Measurements from ENCODE around the gene ALB.

The ALB gene

DNA sequence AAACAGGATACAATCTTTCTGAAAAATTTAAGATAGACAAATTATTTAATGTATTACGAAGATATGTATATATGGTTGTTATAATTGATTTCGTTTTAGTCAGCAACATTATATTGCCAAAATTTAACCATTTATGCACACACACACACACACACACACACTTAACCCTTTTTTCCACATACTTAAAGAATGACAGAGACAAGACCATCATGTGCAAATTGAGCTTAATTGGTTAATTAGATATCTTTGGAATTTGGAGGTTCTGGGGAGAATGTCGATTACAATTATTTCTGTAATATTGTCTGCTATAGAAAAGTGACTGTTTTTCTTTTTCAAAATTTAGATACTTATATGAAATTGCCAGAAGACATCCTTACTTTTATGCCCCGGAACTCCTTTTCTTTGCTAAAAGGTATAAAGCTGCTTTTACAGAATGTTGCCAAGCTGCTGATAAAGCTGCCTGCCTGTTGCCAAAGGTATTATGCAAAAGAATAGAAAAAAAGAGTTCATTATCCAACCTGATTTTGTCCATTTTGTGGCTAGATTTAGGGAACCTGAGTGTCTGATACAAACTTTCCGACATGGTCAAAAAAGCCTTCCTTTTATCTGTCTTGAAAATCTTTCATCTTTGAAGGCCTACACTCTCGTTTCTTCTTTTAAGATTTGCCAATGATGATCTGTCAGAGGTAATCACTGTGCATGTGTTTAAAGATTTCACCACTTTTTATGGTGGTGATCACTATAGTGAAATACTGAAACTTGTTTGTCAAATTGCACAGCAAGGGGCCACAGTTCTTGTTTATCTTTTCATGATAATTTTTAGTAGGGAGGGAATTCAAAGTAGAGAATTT lies 5.2 kb downstream of the ALB start:
- no peak for DNase-seq

DNA sequence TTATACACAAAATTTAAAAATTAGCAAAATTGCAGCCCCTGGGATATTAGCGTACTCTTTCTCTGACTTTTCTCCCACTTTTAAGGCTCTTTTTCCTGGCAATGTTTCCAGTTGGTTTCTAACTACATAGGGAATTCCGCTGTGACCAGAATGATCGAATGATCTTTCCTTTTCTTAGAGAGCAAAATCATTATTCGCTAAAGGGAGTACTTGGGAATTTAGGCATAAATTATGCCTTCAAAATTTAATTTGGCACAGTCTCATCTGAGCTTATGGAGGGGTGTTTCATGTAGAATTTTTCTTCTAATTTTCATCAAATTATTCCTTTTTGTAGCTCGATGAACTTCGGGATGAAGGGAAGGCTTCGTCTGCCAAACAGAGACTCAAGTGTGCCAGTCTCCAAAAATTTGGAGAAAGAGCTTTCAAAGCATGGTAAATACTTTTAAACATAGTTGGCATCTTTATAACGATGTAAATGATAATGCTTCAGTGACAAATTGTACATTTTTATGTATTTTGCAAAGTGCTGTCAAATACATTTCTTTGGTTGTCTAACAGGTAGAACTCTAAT lies 6.0 kb downstream of the ALB start:
- DNase-seq, result no peak

DNA sequence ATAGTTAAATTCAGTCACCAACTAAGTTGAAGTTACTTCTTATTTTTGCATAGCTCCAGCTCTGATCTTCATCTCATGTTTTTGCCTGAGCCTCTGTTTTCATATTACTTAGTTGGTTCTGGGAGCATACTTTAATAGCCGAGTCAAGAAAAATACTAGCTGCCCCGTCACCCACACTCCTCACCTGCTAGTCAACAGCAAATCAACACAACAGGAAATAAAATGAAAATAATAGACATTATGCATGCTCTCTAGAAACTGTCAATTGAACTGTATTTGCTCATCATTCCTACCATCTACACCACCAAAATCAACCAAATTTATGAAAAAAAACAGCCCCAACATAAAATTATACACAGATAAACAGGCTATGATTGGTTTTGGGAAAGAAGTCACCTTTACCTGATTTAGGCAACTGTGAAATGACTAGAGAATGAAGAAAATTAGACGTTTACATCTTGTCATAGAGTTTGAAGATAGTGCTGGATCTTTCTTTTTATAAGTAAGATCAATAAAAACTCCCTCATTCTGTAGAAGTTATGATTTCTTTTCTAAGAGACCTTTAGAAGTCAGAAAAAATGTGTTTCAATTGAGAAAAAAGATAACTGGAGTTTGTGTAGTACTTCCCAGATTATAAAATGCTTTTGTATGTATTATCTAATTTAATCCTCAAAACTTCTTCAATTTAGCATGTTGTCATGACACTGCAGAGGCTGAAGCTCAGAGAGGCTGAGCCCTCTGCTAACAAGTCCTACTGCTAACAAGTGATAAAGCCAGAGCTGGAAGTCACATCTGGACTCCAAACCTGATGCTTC lies 7.0 kb downstream of the ALB start:
- no peak for DNase-seq

DNA sequence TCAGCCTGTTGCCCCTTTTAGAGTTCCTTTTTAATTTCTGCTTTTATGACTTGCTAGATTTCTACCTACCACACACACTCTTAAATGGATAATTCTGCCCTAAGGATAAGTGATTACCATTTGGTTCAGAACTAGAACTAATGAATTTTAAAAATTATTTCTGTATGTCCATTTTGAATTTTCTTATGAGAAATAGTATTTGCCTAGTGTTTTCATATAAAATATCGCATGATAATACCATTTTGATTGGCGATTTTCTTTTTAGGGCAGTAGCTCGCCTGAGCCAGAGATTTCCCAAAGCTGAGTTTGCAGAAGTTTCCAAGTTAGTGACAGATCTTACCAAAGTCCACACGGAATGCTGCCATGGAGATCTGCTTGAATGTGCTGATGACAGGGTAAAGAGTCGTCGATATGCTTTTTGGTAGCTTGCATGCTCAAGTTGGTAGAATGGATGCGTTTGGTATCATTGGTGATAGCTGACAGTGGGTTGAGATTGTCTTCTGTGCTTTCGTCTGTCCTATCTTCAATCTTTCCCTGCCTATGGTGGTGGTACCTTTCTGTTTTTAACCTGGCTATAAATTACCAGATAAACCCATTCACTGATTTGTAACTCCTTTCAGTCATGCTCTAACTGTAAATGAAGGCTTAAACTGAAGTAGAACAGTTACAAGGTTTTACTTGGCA lies 7.8 kb downstream of the ALB start:
- DNase-seq, result no peak

DNA sequence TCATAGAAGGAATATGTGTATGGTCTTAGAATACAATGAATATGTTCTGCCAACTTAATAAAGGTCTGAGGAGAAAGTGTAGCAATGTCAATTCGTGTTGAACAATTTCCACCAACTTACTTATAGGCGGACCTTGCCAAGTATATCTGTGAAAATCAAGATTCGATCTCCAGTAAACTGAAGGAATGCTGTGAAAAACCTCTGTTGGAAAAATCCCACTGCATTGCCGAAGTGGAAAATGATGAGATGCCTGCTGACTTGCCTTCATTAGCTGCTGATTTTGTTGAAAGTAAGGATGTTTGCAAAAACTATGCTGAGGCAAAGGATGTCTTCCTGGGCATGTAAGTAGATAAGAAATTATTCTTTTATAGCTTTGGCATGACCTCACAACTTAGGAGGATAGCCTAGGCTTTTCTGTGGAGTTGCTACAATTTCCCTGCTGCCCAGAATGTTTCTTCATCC lies 9.2 kb downstream of the ALB start:
- no peak for DNase-seq

DNA sequence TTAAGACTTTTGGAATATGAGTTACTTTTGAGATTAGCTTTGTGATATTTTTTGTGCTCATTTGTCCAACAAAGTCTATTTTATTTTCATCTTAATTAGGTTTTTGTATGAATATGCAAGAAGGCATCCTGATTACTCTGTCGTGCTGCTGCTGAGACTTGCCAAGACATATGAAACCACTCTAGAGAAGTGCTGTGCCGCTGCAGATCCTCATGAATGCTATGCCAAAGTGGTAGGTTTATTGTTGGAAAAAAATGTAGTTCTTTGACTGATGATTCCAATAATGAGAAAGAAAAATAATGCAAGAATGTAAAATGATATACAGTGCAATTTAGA lies 10.8 kb downstream of the ALB start:
- no peak for DNase-seq

DNA sequence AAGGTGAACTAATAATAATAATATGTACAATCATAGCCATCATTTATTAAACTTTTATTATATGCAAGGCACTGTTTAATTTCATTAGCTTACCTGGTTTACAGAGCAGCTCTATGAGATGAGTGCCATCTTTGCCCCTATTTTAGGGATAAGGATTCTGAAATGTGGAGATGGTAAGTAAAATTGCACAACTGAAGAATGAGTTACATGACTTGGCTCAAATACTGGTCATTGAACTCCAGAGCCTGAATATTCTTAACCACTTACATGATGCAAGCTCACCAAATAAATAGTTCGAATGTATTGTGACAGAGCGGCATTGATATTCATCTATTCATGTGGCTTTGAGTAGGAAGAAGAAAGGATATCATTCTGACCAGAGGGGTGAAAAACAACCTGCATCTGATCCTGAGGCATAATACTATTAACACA lies 11.7 kb downstream of the ALB start:
- no peak for DNase-seq

DNA sequence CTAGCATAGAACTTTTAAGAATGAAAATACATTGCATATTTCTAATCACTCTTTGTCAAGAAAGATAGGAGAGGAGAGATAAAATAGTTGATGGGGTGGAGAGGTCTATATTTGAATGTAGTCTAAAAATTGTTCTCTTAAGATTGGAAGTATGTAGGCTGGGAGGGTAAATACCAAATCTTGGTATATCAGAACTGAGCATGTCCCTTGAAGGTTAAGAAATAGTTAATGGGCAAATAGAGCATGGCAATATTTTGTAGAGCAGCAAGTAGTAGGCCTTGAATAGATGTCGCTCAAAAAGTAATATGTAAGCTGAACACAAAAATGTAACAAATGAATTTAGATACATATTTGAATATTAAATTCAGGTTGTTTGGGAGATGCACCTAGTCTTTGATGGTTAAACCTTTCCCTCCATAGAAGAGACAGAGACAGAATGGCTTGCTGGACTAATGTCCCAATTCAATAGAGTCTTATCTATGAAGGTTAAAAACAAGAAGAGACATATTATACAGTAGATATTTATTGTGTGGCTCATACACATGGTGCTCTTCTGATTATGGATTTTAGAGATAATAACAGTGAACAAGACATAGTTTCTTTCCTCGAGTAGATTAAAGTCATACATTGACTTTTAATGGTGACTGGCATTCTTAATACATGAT lies 12.5 kb downstream of the ALB start:
- no peak for DNase-seq

DNA sequence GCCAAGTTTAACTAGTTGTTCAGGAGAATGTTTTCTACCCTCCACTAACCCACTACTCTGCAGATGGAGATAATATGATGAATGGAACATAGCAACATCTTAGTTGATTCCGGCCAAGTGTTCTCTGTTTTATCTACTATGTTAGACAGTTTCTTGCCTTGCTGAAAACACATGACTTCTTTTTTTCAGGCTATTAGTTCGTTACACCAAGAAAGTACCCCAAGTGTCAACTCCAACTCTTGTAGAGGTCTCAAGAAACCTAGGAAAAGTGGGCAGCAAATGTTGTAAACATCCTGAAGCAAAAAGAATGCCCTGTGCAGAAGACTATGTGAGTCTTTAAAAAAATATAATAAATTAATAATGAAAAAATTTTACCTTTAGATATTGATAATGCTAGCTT lies 13.3 kb downstream of the ALB start:
- DNase-seq, result no peak

DNA sequence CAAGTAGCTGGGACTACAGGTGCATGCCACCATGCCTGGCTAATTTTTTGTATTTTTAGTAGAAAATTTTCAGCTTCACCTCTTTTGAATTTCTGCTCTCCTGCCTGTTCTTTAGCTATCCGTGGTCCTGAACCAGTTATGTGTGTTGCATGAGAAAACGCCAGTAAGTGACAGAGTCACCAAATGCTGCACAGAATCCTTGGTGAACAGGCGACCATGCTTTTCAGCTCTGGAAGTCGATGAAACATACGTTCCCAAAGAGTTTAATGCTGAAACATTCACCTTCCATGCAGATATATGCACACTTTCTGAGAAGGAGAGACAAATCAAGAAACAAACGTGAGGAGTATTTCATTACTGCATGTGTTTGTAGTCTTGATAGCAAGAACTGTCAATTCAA lies 13.9 kb downstream of the ALB start:
- DNase-seq, result no peak

DNA sequence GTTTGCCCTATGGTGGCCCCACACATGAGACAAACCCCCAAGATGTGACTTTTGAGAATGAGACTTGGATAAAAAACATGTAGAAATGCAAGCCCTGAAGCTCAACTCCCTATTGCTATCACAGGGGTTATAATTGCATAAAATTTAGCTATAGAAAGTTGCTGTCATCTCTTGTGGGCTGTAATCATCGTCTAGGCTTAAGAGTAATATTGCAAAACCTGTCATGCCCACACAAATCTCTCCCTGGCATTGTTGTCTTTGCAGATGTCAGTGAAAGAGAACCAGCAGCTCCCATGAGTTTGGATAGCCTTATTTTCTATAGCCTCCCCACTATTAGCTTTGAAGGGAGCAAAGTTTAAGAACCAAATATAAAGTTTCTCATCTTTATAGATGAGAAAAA lies 14.6 kb downstream of the ALB start:
- DNase-seq, result no peak

DNA sequence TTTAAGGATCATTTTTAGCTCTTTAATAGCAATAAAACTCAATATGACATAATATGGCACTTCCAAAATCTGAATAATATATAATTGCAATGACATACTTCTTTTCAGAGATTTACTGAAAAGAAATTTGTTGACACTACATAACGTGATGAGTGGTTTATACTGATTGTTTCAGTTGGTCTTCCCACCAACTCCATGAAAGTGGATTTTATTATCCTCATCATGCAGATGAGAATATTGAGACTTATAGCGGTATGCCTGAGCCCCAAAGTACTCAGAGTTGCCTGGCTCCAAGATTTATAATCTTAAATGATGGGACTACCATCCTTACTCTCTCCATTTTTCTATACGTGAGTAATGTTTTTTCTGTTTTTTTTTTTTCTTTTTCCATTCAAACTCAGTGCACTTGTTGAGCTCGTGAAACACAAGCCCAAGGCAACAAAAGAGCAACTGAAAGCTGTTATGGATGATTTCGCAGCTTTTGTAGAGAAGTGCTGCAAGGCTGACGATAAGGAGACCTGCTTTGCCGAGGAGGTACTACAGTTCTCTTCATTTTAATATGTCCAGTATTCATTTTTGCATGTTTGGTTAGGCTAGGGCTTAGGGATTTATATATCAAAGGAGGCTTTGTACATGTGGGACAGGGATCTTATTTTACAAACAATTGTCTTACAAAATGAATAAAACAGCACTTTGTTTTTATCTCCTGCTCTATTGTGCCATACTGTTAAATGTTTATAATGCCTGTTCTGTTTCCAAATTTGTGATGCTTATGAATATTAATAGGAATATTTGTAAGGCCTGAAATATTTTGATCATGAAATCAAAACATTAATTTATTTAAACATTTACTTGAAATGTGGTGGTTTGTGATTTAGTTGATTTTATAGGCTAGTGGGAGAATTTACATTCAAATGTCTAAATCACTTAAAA lies 15.3 kb downstream of the ALB start:
- no peak for DNase-seq

DNA sequence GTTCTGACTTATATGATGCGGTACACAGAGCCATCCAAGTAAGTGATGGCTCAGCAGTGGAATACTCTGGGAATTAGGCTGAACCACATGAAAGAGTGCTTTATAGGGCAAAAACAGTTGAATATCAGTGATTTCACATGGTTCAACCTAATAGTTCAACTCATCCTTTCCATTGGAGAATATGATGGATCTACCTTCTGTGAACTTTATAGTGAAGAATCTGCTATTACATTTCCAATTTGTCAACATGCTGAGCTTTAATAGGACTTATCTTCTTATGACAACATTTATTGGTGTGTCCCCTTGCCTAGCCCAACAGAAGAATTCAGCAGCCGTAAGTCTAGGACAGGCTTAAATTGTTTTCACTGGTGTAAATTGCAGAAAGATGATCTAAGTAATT lies 16.5 kb downstream of the ALB start:
- no peak for DNase-seq

DNA sequence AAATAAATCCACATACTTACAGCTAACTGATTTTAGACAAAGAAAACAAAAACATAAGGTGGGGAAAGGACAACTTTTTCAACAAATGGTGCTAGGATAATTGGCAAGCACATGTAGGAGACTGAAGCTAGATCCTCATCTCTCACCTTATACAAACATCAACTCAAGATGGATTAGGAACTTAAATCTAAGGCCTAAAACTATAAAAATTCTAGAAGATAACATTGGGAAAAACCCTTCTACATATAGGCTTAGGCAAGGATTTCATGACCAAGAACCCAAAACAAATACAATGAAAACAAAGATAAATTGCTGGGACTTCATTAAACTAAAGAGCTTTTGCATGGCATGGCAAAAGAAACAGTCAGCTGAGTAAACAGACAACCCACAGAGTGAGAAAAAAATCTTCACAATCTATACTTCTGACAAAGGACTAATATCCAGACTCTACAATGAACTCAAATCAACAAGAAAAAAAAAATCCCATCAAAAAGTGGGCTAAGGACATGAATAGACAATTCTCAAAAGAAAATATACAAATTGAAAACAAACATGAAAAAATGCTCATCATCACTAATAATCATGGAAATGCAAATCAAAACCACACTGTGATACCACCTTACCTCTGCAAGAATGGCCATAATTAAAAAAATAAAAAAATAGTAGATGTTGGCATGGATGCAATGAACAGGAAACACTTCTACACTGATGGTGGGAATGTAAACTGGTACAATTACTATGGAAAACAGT lies 17.8 kb downstream of the ALB start:
- no peak for DNase-seq

DNA sequence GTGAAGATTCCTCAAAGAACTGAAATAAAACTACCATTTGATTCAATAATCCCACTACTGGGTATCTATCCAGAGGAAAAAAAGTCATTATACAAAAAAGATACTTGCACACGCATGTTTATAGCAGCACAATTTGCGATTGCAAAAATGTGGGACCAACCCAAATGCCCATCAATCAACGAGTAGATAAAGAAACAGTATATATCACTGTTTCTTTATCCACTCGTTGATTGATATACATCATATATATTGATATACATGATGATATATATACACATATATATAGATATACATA lies 18.3 kb downstream of the ALB start:
- DNase-seq, result no peak

DNA sequence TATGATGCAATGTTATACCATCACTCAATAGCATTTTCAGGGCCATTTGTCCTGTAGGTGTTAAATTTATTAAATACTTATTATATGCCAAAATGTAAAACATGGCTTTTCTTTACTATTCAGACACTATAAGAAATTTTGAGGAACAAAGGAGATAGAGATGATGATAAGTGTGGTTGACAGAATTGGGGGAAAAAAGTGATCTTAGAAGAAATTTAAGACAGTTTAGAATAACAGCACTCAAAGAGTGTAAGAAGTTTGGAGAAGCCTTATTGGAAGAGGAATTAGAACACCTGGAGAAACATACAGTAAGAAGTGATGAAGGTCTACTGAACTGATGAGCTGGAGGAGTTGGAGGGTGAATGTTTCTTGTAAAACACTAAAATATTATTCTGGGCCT lies 19.1 kb downstream of the ALB start:
- DNase-seq, result no peak

DNA sequence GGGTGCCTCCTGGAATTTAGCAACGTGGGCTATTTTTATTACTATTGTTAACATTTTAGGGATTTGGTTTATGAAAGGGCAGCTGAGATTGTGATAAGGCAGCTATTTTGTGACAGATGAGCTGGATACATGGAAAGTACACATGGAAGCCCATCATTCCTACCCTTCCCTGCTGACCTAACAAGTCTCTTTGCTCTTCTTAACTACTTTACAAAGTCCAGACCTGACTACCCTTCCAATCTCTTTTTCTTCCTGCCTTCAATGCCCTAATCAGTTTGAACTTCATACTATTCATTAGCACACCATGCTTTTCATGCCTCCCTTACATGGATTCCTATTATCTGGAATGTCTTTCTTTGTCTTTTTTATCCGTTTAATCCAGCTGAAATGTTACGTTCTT lies 22.6 kb downstream of the ALB start:
- no peak for DNase-seq

DNA sequence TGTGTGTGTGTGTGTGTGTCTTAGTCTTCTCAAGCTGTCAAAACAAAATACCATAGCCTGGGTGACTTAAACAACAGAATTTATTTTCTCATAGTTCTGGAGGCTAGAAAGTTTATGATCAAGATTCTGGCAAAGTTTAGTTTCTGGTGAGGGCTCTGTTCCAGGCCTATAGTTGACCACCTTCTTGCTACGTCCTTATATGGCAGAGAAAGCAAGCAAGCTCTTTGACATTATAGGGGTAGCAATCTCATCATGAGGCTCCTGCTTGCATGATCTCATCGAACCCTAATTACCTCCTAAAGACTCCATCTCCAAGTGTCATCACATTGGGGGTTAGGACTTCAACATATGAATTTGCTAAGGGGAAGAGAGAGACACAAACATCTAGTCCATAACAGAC lies 25.0 kb downstream of the ALB start:
- DNase-seq, result no peak

DNA sequence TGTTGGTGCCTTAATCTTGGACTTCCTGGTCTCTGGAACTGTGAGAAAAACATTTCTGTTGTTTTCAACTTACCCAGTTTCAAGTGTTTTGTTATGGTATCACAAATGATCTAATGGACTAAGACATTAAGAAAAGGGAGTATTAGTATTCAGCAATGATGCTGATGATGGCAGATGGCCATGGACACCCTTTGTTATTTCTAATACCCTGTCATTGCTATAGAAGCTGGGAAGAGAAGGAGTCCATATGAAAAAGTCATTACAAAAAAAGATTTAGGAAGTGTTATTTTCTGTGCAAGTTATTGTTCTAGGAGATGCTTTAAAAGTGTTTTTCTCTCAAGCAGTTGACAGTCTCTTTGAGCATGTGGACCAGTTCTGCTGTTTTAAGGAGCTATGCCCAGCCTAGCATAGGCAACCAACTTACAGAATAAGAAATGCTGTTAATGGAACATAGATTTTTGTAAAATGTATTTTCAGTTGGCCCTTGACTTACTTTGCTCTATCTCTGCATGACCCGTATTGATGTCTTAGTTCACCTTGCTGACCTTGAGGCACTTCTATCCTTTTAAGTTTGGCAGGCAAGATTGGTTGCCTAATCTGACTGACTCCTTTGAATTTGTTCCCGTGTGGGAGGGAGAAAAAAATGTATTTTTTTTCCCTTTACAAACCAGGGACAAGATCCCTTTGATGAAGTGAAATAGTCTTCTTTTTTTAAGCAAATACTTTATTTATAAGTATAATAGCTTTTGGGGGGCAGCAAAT lies 25.9 kb downstream of the ALB start:
- no peak for DNase-seq

DNA sequence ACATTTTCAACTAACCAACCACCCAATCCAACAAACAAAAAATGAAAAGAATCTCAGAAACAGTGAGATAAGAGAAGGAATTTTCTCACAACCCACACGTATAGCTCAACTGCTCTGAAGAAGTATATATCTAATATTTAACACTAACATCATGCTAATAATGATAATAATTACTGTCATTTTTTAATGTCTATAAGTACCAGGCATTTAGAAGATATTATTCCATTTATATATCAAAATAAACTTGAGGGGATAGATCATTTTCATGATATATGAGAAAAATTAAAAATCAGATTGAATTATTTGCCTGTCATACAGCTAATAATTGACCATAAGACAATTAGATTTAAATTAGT lies 27.7 kb downstream of the ALB start:
- no peak for DNase-seq

Measured in activated CD4-positive, alpha-beta T cell treated with anti-CD3 and anti-CD28 coated beads, Interleukin-10, Interleukin-2, amounts not matched to agents 100 ng/mL and 50 ng/mL, durations not matched to agents 16 hours and 8 hours (primary cell).